ENCODE results near the gene BLOC1S2. TPM values are rescaled to one million over a fixed set of nuclear protein-coding genes. Genes with fewer than 3 reads are reported as not detected.
A peak's percentile ranks its signal among the peaks of the same experiment; 100 is the strongest.
"Not testable (repeated sequence)": the region's sequence is repeated elsewhere in the genome, so short reads cannot be mapped to it uniquely, and the experiment has no call there.

The BLOC1S2 gene
- total RNA-seq, 2 donors from 2014 or later = 21.1 to 33.8 TPM

DNA sequence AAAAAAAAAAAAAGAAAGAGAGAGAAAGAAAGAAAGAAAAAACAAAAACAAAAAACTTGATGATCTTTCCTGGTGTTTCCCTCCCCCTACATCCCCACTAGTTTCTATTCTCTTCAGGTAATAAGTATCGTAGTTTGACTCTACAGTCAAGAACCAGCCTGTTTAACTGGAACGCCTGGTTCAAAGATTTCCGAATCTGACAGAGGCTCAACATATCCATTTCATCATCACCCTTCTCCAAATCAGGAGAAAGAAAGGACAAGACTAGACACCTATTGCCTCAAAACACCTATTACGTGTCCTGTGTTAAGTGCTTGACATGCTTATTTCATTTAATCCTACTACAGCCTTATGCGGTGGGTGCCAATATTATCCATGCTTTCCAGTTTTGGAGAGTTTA is 20.4 kb upstream of the BLOC1S2 start:
- TF ChIP-seq POLR2A (IDR thresholded peaks at IDR 0.05) = no peak
- TF ChIP-seq POLR2AphosphoS5 (IDR thresholded peaks at IDR 0.05) = no peak
- no peak for TF ChIP-seq CTCF (IDR thresholded peaks at IDR 0.05)
- Histone ChIP-seq H3K4me1 (replicated peaks) (no peaks in the 10 kb centered on the region), H3K27ac (no peak overlapping the region), H3K36me3 (no peaks in the 10 kb centered on the region), H3K27me3 (replicated peaks; ENCODE audit: insufficient read depth) (no peaks in the 10 kb centered on the region), H3K9me3 (no peaks in the 10 kb centered on the region), H3K4me3 (no peak overlapping the region)
- DNase-seq (ENCODE audit: low spot score) = no peak
- intact Hi-C loops (cut with DNase I) = no loop called here
- WGBS = 72% methylated on average over 5 of the region's 5 CpGs

DNA sequence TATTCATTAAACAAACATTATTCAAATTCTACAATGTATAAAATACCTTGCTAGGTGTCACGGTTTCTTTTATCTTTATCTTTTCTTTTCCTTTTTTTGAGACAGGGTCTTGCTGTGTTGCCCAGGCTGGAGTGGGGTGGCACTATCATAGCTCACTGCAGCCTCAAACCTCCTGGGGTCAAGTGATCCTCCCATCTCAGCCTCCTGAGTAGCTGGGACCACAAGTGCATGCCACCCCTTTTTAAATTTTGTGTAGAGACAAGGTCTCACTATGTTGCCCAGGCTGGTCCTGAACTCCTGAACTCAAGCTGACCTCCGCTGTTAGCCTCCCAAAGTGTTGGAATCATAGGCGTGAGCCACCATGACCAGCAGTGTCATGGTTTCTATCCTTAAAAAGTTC is 17.9 kb upstream of the BLOC1S2 start:
- no peaks in the 10 kb centered on the region for H3K36me3 ChIP-seq
- no peaks in the 10 kb centered on the region for H3K27me3 ChIP-seq (replicated peaks; ENCODE audit: insufficient read depth)
- intact Hi-C loops (cut with DNase I) = no loop called here
- DNase-seq (ENCODE audit: low spot score) = no peak
- no peak overlapping the region for H3K27ac ChIP-seq
- no peak overlapping the region for H3K4me3 ChIP-seq
- H3K4me1 ChIP-seq (replicated peaks) = no peaks in the 10 kb centered on the region
- TF ChIP-seq POLR2AphosphoS5 (IDR thresholded peaks at IDR 0.05) = no peak
- TF ChIP-seq POLR2A (IDR thresholded peaks at IDR 0.05) = no peak
- TF ChIP-seq CTCF (IDR thresholded peaks at IDR 0.05) = no peak
- 94% methylated on average over 3 of the region's 3 CpGs for WGBS
- no peaks in the 10 kb centered on the region for H3K9me3 ChIP-seq

GRCh38 chr10:100303724-100304319 is 17.3 kb upstream of the BLOC1S2 start:
- Histone ChIP-seq H3K4me1 (replicated peaks) (no peaks in the 10 kb centered on the region), H3K4me3 (no peak overlapping the region), H3K36me3 (no peaks in the 10 kb centered on the region), H3K9me3 (no peaks in the 10 kb centered on the region), H3K27ac (no peak overlapping the region), H3K27me3 (replicated peaks; ENCODE audit: insufficient read depth) (no peaks in the 10 kb centered on the region)
- no peak for TF ChIP-seq POLR2A (IDR thresholded peaks at IDR 0.05)
- peak in 3 of 4 experiments; percentile 10 to 55 (median 52) for TF ChIP-seq CTCF (IDR thresholded peaks at IDR 0.05)
- TF ChIP-seq POLR2AphosphoS5 (IDR thresholded peaks at IDR 0.05) = no peak
- DNase-seq (ENCODE audit: low spot score) = no peak
- WGBS = 29% methylated on average over 7 of the region's 7 CpGs
- intact Hi-C loops (cut with DNase I) = no loop called here

- H3K27me3 ChIP-seq (replicated peaks; ENCODE audit: insufficient read depth); H3K4me3 ChIP-seq; H3K27ac ChIP-seq; intact Hi-C loops (cut with DNase I); H3K36me3 ChIP-seq; H3K4me1 ChIP-seq (replicated peaks); DNase-seq (ENCODE audit: low spot score); H3K9me3 ChIP-seq: not testable (repeated sequence)
- WGBS = 42% methylated on average over 5 of the region's 5 CpGs
These were observed 14.6 kb upstream of the BLOC1S2 start for GRCh38 chr10:100301123-100301522.

DNA sequence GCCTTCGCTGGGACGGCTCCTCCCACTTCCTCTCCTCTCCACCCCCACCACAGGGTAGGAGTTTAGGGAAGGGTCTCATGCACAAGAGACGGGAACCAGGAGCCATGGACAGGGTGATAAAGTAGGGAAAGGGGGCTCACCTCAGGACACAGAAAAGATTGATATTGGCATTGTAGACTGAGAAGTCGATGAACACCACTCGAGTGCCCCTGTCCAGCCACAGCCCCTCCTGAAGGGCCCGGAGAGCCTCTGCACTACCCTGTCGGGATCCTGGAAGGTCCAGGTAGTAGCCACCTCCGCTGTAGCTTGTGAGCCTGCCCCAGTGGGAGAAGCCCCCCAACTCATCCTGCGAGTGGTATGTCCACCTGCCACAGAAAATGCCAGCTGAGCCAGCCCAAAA is 10.8 kb upstream of the BLOC1S2 start:
- 64% methylated on average over 9 of the region's 9 CpGs for WGBS

More for the DNA sequence above, 10.8 kb upstream of the BLOC1S2 start:
- intact Hi-C loops (cut with DNase I) = no loop called here
- Histone ChIP-seq H3K27me3 (replicated peaks; ENCODE audit: insufficient read depth) (no peaks in the 10 kb centered on the region), H3K27ac (no peak overlapping the region), H3K36me3 (no peaks in the 10 kb centered on the region), H3K4me1 (replicated peaks) (no peaks in the 10 kb centered on the region), H3K4me3 (no peak overlapping the region), H3K9me3 (no peaks in the 10 kb centered on the region)
- no peak for TF ChIP-seq POLR2A (IDR thresholded peaks at IDR 0.05)
- no peak for TF ChIP-seq POLR2AphosphoS5 (IDR thresholded peaks at IDR 0.05)
- TF ChIP-seq CTCF (IDR thresholded peaks at IDR 0.05) = no peak
- no peak for DNase-seq (ENCODE audit: low spot score)
